HG02870 (cell line): ENCODE measurements around the gene SUGCT.

Experiments
- ATAC-seq: cut with Tn5 transposase; IDR thresholded peaks from one replicate; pipeline ENCODE4 v1.9.1; 2021; ENCODE audit warnings: mild to moderate bottlenecking, moderate library complexity; ENCODE audit not compliant: unreplicated experiment

Gene SUGCT

GRCh38 chr7:40884241-40884640, 749.4 kb downstream of the SUGCT start:
- ATAC-seq: no peak

- ATAC-seq: no peak
These were observed 750.7 kb downstream of the SUGCT start for GRCh38 chr7:40885503-40885902.

- no peak for ATAC-seq
These were observed 752.3 kb downstream of the SUGCT start for GRCh38 chr7:40887099-40887498.

- no peak for ATAC-seq
These were observed 753.7 kb downstream of the SUGCT start for GRCh38 chr7:40888499-40888898.

GRCh38 chr7:40889099-40889498, 754.3 kb downstream of the SUGCT start:
- ATAC-seq: no peak

- ATAC-seq: no peak
These were observed 754.7 kb downstream of the SUGCT start for GRCh38 chr7:40889539-40889938.

- no peak for ATAC-seq
These were observed 755.4 kb downstream of the SUGCT start for GRCh38 chr7:40890088-40890692.

GRCh38 chr7:40891232-40891631, 756.4 kb downstream of the SUGCT start:
- no peak for ATAC-seq

- ATAC-seq: no peak
These were observed 764.3 kb downstream of the SUGCT start for GRCh38 chr7:40899151-40899550.

GRCh38 chr7:40899636-40900507, 765.1 kb downstream of the SUGCT start:
- no peak for ATAC-seq

GRCh38 chr7:40903872-40904271, 769.1 kb downstream of the SUGCT start:
- no peak for ATAC-seq

- ATAC-seq: no peak
These were observed 772.5 kb downstream of the SUGCT start for GRCh38 chr7:40907286-40907685.

- no peak for ATAC-seq
These were observed 774.7 kb downstream of the SUGCT start for GRCh38 chr7:40909346-40909980.
